Activated T-helper 2 cell treated with anti-CD3 and anti-CD28 coated beads, Interferon-gamma antibody, Interleukin-2, Interleukin-4, amounts not matched to agents 10 μg/mL and 5 μg/mL and 100 μg/mL, durations not matched to agents 14 hours and 24 hours and 36 hours (primary cell): Measurements from ENCODE around the gene STING1. TPM values are rescaled to one million over a fixed set of nuclear protein-coding genes. Genes with fewer than 3 reads are reported as not detected.
"Not testable (repeated sequence)": the region's sequence is repeated elsewhere in the genome, so short reads cannot be mapped to it uniquely, and the experiment has no call there.

Source experiments
- DNase-seq: peaks from one replicate; pipeline ENCODE4 v3.0.0; 2021; ENCODE audit warnings: low spot score
- H3K27ac Mint-ChIP-seq: one replicate; pipeline ENCODE4 v1.8.0; 2021; ENCODE audit warnings: mixed read lengths
- H3K27me3 Mint-ChIP-seq: one replicate; pipeline ENCODE4 v1.8.0; 2021; ENCODE audit warnings: low read depth, mixed read lengths
- H3K36me3 Mint-ChIP-seq: one replicate; pipeline ENCODE4 v1.8.0; 2021; ENCODE audit warnings: low read depth, mixed read lengths
- H3K4me1 Mint-ChIP-seq: one replicate; pipeline ENCODE4 v1.8.0; 2021; ENCODE audit warnings: low read depth, mixed read lengths
- H3K4me3 Mint-ChIP-seq: one replicate; pipeline ENCODE4 v1.8.0; 2021; ENCODE audit warnings: low read depth, mild to moderate bottlenecking, moderate library complexity, mixed read lengths
- H3K9me3 Mint-ChIP-seq: one replicate; pipeline ENCODE4 v1.8.0; 2021; ENCODE audit warnings: mixed read lengths
- intact Hi-C: fragments of 100-400 bp; cut with micrococcal nuclease; formaldehyde crosslinking; loops from one replicate; pipeline ENCODE4 v1.15.1; 2023
- total RNA-seq: library from RNA; stranded (reverse); gene quantifications from 2 replicates; pipeline ENCODE4 v1.2.3, GENCODE V29; 2022

Gene STING1
- total RNA-seq, 1 donor from 2014 or later = 169 TPM

GRCh38 chr5:139492700-139493192 lies 10.2 kb upstream of the STING1 start:
- H3K4me1 Mint-ChIP-seq = peaks cover 33% of the 10 kb centered on the region
- no peaks in the 10 kb centered on the region for H3K27me3 Mint-ChIP-seq
- H3K27ac Mint-ChIP-seq = no peak overlapping the region
- intact Hi-C loops = no loop called here
- H3K9me3 Mint-ChIP-seq = no peaks in the 10 kb centered on the region
- H3K36me3 Mint-ChIP-seq = no peaks in the 10 kb centered on the region
- no peak overlapping the region for H3K4me3 Mint-ChIP-seq
- no peak for DNase-seq

- intact Hi-C loops = no loop called here
- peak overlapping the region; percentile 81 for H3K27ac Mint-ChIP-seq
Observed at GRCh38 chr5:139488260-139488659, 5.7 kb upstream of the STING1 start.

GRCh38 chr5:139486201-139486600 lies 3.6 kb upstream of the STING1 start:
- Mint-ChIP-seq H3K27ac (no peak overlapping the region), H3K4me1 (peaks cover 18% of the 10 kb centered on the region)
- DNase-seq = no peak

More at GRCh38 chr5:139488260-139488659, 5.7 kb upstream of the STING1 start:
- Mint-ChIP-seq H3K4me1 (peaks cover 20% of the 10 kb centered on the region), H3K9me3 (no peaks in the 10 kb centered on the region), H3K4me3 (no peak overlapping the region), H3K36me3 (no peaks in the 10 kb centered on the region), H3K27me3 (no peaks in the 10 kb centered on the region)
- DNase-seq = no peak

GRCh38 chr5:139482890-139483208 lies 291 bp upstream of the STING1 start:
- not testable (repeated sequence) for DNase-seq, H3K27me3 Mint-ChIP-seq, H3K9me3 Mint-ChIP-seq
- Mint-ChIP-seq H3K36me3 (peaks cover 39% of the 10 kb centered on the region), H3K27ac (peak overlapping the region; percentile 99), H3K4me3 (peak overlapping the region; percentile 88), H3K4me1 (peaks cover 27% of the 10 kb centered on the region)
- intact Hi-C loops = loop anchor here (1.0 to 2.0 kb wide), 5 partner anchors 25 to 78 kb away; partner anchors contain the start of gene UBE2D2

More at GRCh38 chr5:139486201-139486600, 3.6 kb upstream of the STING1 start:
- Mint-ChIP-seq H3K27me3 (no peaks in the 10 kb centered on the region), H3K36me3 (peaks cover 12% of the 10 kb centered on the region), H3K9me3 (no peaks in the 10 kb centered on the region), H3K4me3 (no peak overlapping the region)
- intact Hi-C loops = no loop called here

- H3K36me3 Mint-ChIP-seq = peaks cover 49% of the 10 kb centered on the region
Observed at GRCh38 chr5:139481580-139482049, 943 bp downstream of the STING1 start.

GRCh38 chr5:139481122-139481533 lies 1.4 kb downstream of the STING1 start:
- intact Hi-C loops = no loop called here
- Mint-ChIP-seq H3K27ac (peak overlapping the region; percentile 99), H3K9me3 (no peaks in the 10 kb centered on the region), H3K4me3 (peak overlapping the region; percentile 88), H3K4me1 (peaks cover 32% of the 10 kb centered on the region), H3K36me3 (peaks cover 54% of the 10 kb centered on the region), H3K27me3 (no peaks in the 10 kb centered on the region)
- no peak for DNase-seq

More at GRCh38 chr5:139481580-139482049, 943 bp downstream of the STING1 start:
- peak overlapping the region; percentile 99 for H3K27ac Mint-ChIP-seq
- intact Hi-C loops = loop anchor here (1.0 to 2.0 kb wide), 5 partner anchors 23 to 79 kb away; partner anchors contain the start of gene UBE2D2
- no peaks in the 10 kb centered on the region for H3K9me3 Mint-ChIP-seq
- H3K4me1 Mint-ChIP-seq = peaks cover 30% of the 10 kb centered on the region
- H3K4me3 Mint-ChIP-seq = peak overlapping the region; percentile 88
- H3K27me3 Mint-ChIP-seq = no peaks in the 10 kb centered on the region
- no peak for DNase-seq

- DNase-seq, intact Hi-C loops, H3K27ac Mint-ChIP-seq, H3K9me3 Mint-ChIP-seq, H3K27me3 Mint-ChIP-seq, H3K4me3 Mint-ChIP-seq: not testable (repeated sequence)
- H3K36me3 Mint-ChIP-seq = peaks cover 67% of the 10 kb centered on the region
- peaks cover 44% of the 10 kb centered on the region for H3K4me1 Mint-ChIP-seq
Observed at GRCh38 chr5:139479729-139480128, 2.8 kb downstream of the STING1 start.

- H3K9me3 Mint-ChIP-seq, intact Hi-C loops, H3K27me3 Mint-ChIP-seq, DNase-seq: not testable (repeated sequence)
- Mint-ChIP-seq H3K27ac (peak overlapping the region; percentile 40), H3K36me3 (peaks cover 76% of the 10 kb centered on the region), H3K4me1 (peaks cover 50% of the 10 kb centered on the region), H3K4me3 (peak overlapping the region; percentile 52)
Observed at GRCh38 chr5:139478657-139479423, 3.7 kb downstream of the STING1 start.

GRCh38 chr5:139475865-139476617 lies 6.5 kb downstream of the STING1 start:
- Mint-ChIP-seq H3K27ac (peak overlapping the region; percentile 81), H3K9me3 (no peaks in the 10 kb centered on the region), H3K36me3 (peaks cover 65% of the 10 kb centered on the region), H3K27me3 (no peaks in the 10 kb centered on the region), H3K4me3 (no peak overlapping the region), H3K4me1 (peaks cover 63% of the 10 kb centered on the region)
- intact Hi-C loops = no loop called here
- no peak for DNase-seq

- Mint-ChIP-seq H3K4me3 (peak overlapping the region; percentile 44), H3K9me3 (no peaks in the 10 kb centered on the region), H3K27ac (peak overlapping the region; percentile 81), H3K27me3 (no peaks in the 10 kb centered on the region), H3K4me1 (peaks cover 61% of the 10 kb centered on the region), H3K36me3 (peaks cover 56% of the 10 kb centered on the region)
- DNase-seq = no peak
- intact Hi-C loops = loop anchor here (5.0 kb wide), 1 partner anchor 37 kb away; no protein-coding TSS in a partner anchor
Observed at GRCh38 chr5:139474890-139475791, 7.4 kb downstream of the STING1 start.

GRCh38 chr5:139473565-139473964 lies 9.0 kb downstream of the STING1 start:
- Mint-ChIP-seq H3K4me3 (peak overlapping the region; percentile 28), H3K27ac (peak overlapping the region; percentile 61), H3K4me1 (peaks cover 66% of the 10 kb centered on the region), H3K9me3 (no peaks in the 10 kb centered on the region), H3K36me3 (peaks cover 47% of the 10 kb centered on the region), H3K27me3 (no peaks in the 10 kb centered on the region)
- no peak for DNase-seq
- intact Hi-C loops = loop anchor here (5.0 kb wide), 1 partner anchor 39 kb away; no protein-coding TSS in a partner anchor

GRCh38 chr5:139473105-139473504 lies 9.5 kb downstream of the STING1 start:
- no peak for DNase-seq
- Mint-ChIP-seq H3K36me3 (peaks cover 42% of the 10 kb centered on the region), H3K4me1 (peaks cover 67% of the 10 kb centered on the region), H3K27ac (peak overlapping the region; percentile 55), H3K9me3 (no peaks in the 10 kb centered on the region), H3K4me3 (no peak overlapping the region), H3K27me3 (no peaks in the 10 kb centered on the region)
- intact Hi-C loops = loop anchor here (5.0 kb wide), 1 partner anchor 39 kb away; no protein-coding TSS in a partner anchor
